ENCODE measurements around the gene SGPP2. TPM values are rescaled to one million over a fixed set of nuclear protein-coding genes. Genes with fewer than 3 reads are reported as not detected.

Gene SGPP2
- total and polyA plus RNA-seq, 2 of the 4 experiments (the other 2 are of a cell fraction), result not detected

- H3K23ac ChIP-seq (ENCODE audit: low read depth, low read length), result no peak overlapping the region
These were observed 41.1 kb upstream of the SGPP2 start for GRCh38 chr2:222383255-222383654.

More at GRCh38 chr2:222383255-222383654, 41.1 kb upstream of the SGPP2 start:
- dilution Hi-C loops (cut with HindIII; ENCODE audit: low sequenced_read_pairs, unreplicated experiment) (no loop called here), intact Hi-C loops (cut with micrococcal nuclease) (no loop called here), in situ Hi-C loops (cut with MboI; ENCODE audit: low sequenced_read_pairs) (no loop called here)
- DNase-seq, result no peak
- TF ChIP-seq CEBPB (IDR thresholded peaks at IDR 0.05; ENCODE audit: low read depth, low read length) (0 out of 2 replicates have a peak, but pooled peaks have one; percentile 26), BHLHE40 (IDR thresholded peaks at IDR 0.05; ENCODE audit: low read depth, low read length) (no peak), RFX5 (IDR thresholded peaks at IDR 0.05; ENCODE audit: low read depth, low read length) (no peak), ELK1 (IDR thresholded peaks at IDR 0.05; ENCODE audit: borderline replicate concordance, low read depth, low read length) (no peak), MXI1 (IDR thresholded peaks at IDR 0.05; ENCODE audit: borderline replicate concordance, low read depth, low read length) (no peak), NFE2L2 (IDR thresholded peaks at IDR 0.05; ENCODE audit: low read depth, low read length) (no peak), POLR2A (IDR thresholded peaks at IDR 0.05; ENCODE audit: low read depth, low read length) (no peak), RAD21 (IDR thresholded peaks at IDR 0.05; ENCODE audit: low read length) (no peak)
- Histone ChIP-seq H2AFZ (replicated peaks; ENCODE audit: low read length, poor library complexity) (no peak overlapping the region), H3K79me1 (ENCODE audit: low read depth in 1 of 2, low read length in 2 of 2) (no peaks in the 10 kb centered on the region), H3K18ac (ENCODE audit: low read depth, low read length) (no peak overlapping the region), H2BK120ac (ENCODE audit: low read depth, low read length) (no peak overlapping the region), H3K4me1 (ENCODE audit: control insufficient read depth, insufficient read depth, low read length) (no peaks in the 10 kb centered on the region), H2BK15ac (ENCODE audit: low read depth, low read length) (no peak overlapping the region), H3K9ac (ENCODE audit: low read depth, low read length) (no peak overlapping the region), H3K9me1 (ENCODE audit: insufficient read depth, low read length) (no peaks in the 10 kb centered on the region), H3K36me3 (ENCODE audit: control insufficient read depth, insufficient read depth, low read length) (no peaks in the 10 kb centered on the region), H3K4ac (ENCODE audit: low read depth, low read length) (no peak overlapping the region), H4K91ac (ENCODE audit: insufficient read depth, low read depth, low read length) (no peak overlapping the region), H3K27ac (ENCODE audit: insufficient read depth, low read length) (no peak overlapping the region), H3K4me3 (ENCODE audit: insufficient read depth, low read depth, low read length) (no peak overlapping the region), H4K8ac (ENCODE audit: low read depth in 2 of 2, low read length in 2 of 2) (no peak overlapping the region), H2BK20ac (ENCODE audit: low read depth, low read length) (no peak overlapping the region), H4K5ac (ENCODE audit: low read depth, low read length) (no peak overlapping the region), H3K9me3 (ENCODE audit: control insufficient read depth, insufficient read depth, low read length) (no peaks in the 10 kb centered on the region), H3K27me3 (ENCODE audit: control insufficient read depth, insufficient read depth, low read length) (no peaks in the 10 kb centered on the region), H3K4me2 (ENCODE audit: low read depth, low read length) (no peak overlapping the region), H4K20me1 (ENCODE audit: insufficient read depth, low read length) (no peaks in the 10 kb centered on the region), H2AK5ac (ENCODE audit: low read depth, low read length) (no peak overlapping the region), H3K56ac (ENCODE audit: extremely low read depth, insufficient read depth, low read length) (no peak overlapping the region), H2AK9ac (replicated peaks; ENCODE audit: low read depth, low read length, poor library complexity) (no peak overlapping the region), H3K14ac (replicated peaks; ENCODE audit: low read depth, low read length) (no peak overlapping the region), H2BK5ac (ENCODE audit: low read depth, low read length, poor library complexity, severe bottlenecking) (no peak overlapping the region)
- no TSS peak for BruUV-seq (replicated peaks)
- WGBS, 2 experiments (ENCODE audit: extremely low coverage in 2 of 2, insufficient read length in 1 of 2), result no CpG with 5 or more reads among the region's 4 CpGs
- POLR2A ChIA-PET (ENCODE audit: unreplicated experiment), result no interaction called here
- ATAC-seq (ENCODE audit: low read depth), result no peak
- CTCF ChIA-PET, result no interaction called here

Measured in IMR-90 (cell line).